Body of pancreas (tissue), 4 donors: Measurements from ENCODE around the gene ECSIT. TPM values are rescaled to one million over a fixed set of nuclear protein-coding genes. Genes with fewer than 3 reads are reported as not detected.
"Not testable (repeated sequence)": the region's sequence is repeated elsewhere in the genome, so short reads cannot be mapped to it uniquely, and the experiment has no call there.

Source experiments
- ATAC-seq: fragments of 150-250 bp; one replicate; pipeline ENCODE4 v1.9.1; 2016
- DNase-seq, 4 donors: peaks; one replicate each; pipeline ENCODE4 v3.0.0-alpha.2; 2019
- H3K27ac ChIP-seq, 4 donors: fragments of 200-600 bp; sonication (generic); 1 replicate in 3 of 4; 2 replicates in 1 of 4; pipeline versions ENCODE4 v1.5.1 to v1.6.1; 2016 to 2019; ENCODE audit warnings: mild to moderate bottlenecking in 1 of 4, mixed read lengths in 1 of 4, moderate library complexity in 1 of 4
- H3K27me3 ChIP-seq, 2 donors: fragments of 200-600 bp; sonication (generic); one replicate each; pipeline ENCODE4 v1.6.0; 2016; ENCODE audit warnings: mild to moderate bottlenecking in 1 of 2
- H3K36me3 ChIP-seq, 2 donors: fragments of 200-600 bp; sonication (generic); replicated peaks in 1 of 2; 2 replicates each; pipeline ENCODE4 v1.5.1; 2016; ENCODE audit warnings: low read depth in 2 of 2; ENCODE audit not compliant: insufficient read depth in 1 of 2
- H3K4me1 ChIP-seq: fragments of 200-600 bp; sonication (generic); one replicate; pipeline ENCODE4 v1.6.0; 2016
- H3K4me3 ChIP-seq, 2 donors: fragments of 200-600 bp; sonication (generic); 1 replicate in 1 of 2; 2 replicates in 1 of 2; pipeline ENCODE4 v1.5.1; 2016 to 2019
- H3K9me3 ChIP-seq, 3 donors: fragments of 200-600 bp; sonication (generic); 1 replicate in 2 of 3; 2 replicates in 1 of 3; pipeline ENCODE4 v1.5.1; 2016
- POLR2A ChIP-seq, 3 donors: fragments of 450-650 bp; IDR thresholded peaks; one replicate each; pipeline ENCODE4 v1.6.1; 2016; ENCODE audit warnings: antibody characterized with exemption in 3 of 3, mild to moderate bottlenecking in 2 of 3
- WGBS, 2 donors: methylation state at CpG; one replicate each; pipeline ENCODE4 v1.1.5; 2017; 5-methylcytosine and 5-hydroxymethylcytosine counted together
- intact Hi-C: fragments of 100-400 bp; cut with DNase I; formaldehyde crosslinking; loops from one replicate; pipeline ENCODE4 v1.15.1; 2023
- total RNA-seq, 2 donors: library from RNA; depleted of rRNA; stranded (reverse); fragments of >200 nt; gene quantifications; one replicate each; pipeline ENCODE4 v1.1.0, GENCODE V29; 2016
- TF ChIP-seq, protein P1 (sequence below), 7 experiments: fragments of 450-650 bp in 4 of 7; fragments of 200-600 bp in 3 of 7; sonication (generic) in 3 of 7; IDR thresholded peaks; one replicate each; pipeline ENCODE4 v1.5.1; 2016 to 2019; ENCODE audit warnings: antibody characterized with exemption in 7 of 7

ECSIT gene
- 10 to 100 TPM; 55.8 to 79.1 TPM for total RNA-seq

GRCh38 chr19:11528551-11529341 lies at the start of gene ECSIT:
TSS of gene ECSIT (minus strand) at chr19:11529134. CDS start at chr19:11519170, 9,964 bp downstream.
- Histone ChIP-seq H3K4me1 (peaks cover 21% of the 10 kb centered on the region), H3K27ac (peak within 1 kb of the TSS; percentile 81 to 95 (median 88)), H3K4me3 (peak within 1 kb of the TSS; percentile 39 to 79), H3K36me3 (no peaks in the 10 kb centered on the region), H3K27me3 (no peaks in the 10 kb centered on the region), H3K9me3 (no peaks in the 10 kb centered on the region)
- WGBS, 2 donors, result 0 to 1% methylated on average over 14 to 47 of the region's 47 CpGs
- TF ChIP-seq POLR2A (IDR thresholded peaks at IDR 0.05), result peak; percentile 48 to 76 (median 65)
- TF ChIP-seq, protein P1, sequence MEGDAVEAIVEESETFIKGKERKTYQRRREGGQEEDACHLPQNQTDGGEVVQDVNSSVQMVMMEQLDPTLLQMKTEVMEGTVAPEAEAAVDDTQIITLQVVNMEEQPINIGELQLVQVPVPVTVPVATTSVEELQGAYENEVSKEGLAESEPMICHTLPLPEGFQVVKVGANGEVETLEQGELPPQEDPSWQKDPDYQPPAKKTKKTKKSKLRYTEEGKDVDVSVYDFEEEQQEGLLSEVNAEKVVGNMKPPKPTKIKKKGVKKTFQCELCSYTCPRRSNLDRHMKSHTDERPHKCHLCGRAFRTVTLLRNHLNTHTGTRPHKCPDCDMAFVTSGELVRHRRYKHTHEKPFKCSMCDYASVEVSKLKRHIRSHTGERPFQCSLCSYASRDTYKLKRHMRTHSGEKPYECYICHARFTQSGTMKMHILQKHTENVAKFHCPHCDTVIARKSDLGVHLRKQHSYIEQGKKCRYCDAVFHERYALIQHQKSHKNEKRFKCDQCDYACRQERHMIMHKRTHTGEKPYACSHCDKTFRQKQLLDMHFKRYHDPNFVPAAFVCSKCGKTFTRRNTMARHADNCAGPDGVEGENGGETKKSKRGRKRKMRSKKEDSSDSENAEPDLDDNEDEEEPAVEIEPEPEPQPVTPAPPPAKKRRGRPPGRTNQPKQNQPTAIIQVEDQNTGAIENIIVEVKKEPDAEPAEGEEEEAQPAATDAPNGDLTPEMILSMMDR (IDR thresholded peaks at IDR 0.05), result no peak
- peak; percentile 100 for ATAC-seq
- intact Hi-C loops, result no loop called here
- peak; percentile 99 for DNase-seq

- peaks cover 31% of the 10 kb centered on the region for H3K4me1 ChIP-seq
Measured at GRCh38 chr19:11577451-11578257, 48.7 kb upstream of the ECSIT start, which contains the start of gene ACP5. TSS of gene ACP5 (minus strand) at chr19:11577645. CDS start at chr19:11577317, 328 bp downstream.

GRCh38 chr19:11576227-11576626 lies 47.3 kb upstream of the ECSIT start:
- intact Hi-C loops, result no loop called here
- 78 to 88% methylated on average over 2 to 8 of the region's 15 CpGs for WGBS, 2 donors

More at GRCh38 chr19:11577451-11578257, 48.7 kb upstream of the ECSIT start, which contains the start of gene ACP5:
- no peak for TF ChIP-seq POLR2A (IDR thresholded peaks at IDR 0.05)
- TF ChIP-seq, protein P1 (IDR thresholded peaks at IDR 0.05), result no peak
- ATAC-seq, result no peak
- Histone ChIP-seq H3K36me3 (no peaks in the 10 kb centered on the region), H3K27me3 (no peaks in the 10 kb centered on the region), H3K9me3 (no peaks in the 10 kb centered on the region), H3K27ac (peak within 1 kb of the TSS in 2 of 4 donors; percentile 48 to 55), H3K4me3 (no peak within 1 kb of the TSS)
- intact Hi-C loops, result no loop called here
- no peak for DNase-seq
- WGBS, 2 donors, result 69 to 79% methylated on average over 6 to 15 of the region's 18 CpGs

GRCh38 chr19:11574689-11575088 lies 45.8 kb upstream of the ECSIT start:
- ATAC-seq, result no peak
- Histone ChIP-seq H3K4me3 (no peak overlapping the region), H3K27me3 (no peaks in the 10 kb centered on the region), H3K9me3 (no peaks in the 10 kb centered on the region), H3K4me1 (peaks cover 12% of the 10 kb centered on the region), H3K27ac (no peak overlapping the region), H3K36me3 (no peaks in the 10 kb centered on the region)
- intact Hi-C loops, result no loop called here
- DNase-seq, result no peak
- TF ChIP-seq, protein P1 (IDR thresholded peaks at IDR 0.05), result no peak
- no peak for TF ChIP-seq POLR2A (IDR thresholded peaks at IDR 0.05)
- 85% methylated on average over 9 of the region's 9 CpGs; no CpG with 5 or more reads in 1 of the 2 donors for WGBS, 2 donors

More at GRCh38 chr19:11576227-11576626, 47.3 kb upstream of the ECSIT start:
- Histone ChIP-seq H3K27me3 (no peaks in the 10 kb centered on the region), H3K4me1 (peaks cover 19% of the 10 kb centered on the region), H3K4me3 (no peak overlapping the region), H3K27ac (no peak overlapping the region), H3K9me3 (no peaks in the 10 kb centered on the region), H3K36me3 (no peaks in the 10 kb centered on the region)
- no peak for TF ChIP-seq POLR2A (IDR thresholded peaks at IDR 0.05)
- TF ChIP-seq, protein P1 (IDR thresholded peaks at IDR 0.05), result no peak
- DNase-seq (no peak), ATAC-seq (no peak)

GRCh38 chr19:11573763-11574162 lies 44.8 kb upstream of the ECSIT start:
- ATAC-seq, H3K27me3 ChIP-seq, H3K4me3 ChIP-seq, H3K9me3 ChIP-seq, intact Hi-C loops, H3K36me3 ChIP-seq, H3K27ac ChIP-seq, DNase-seq, H3K4me1 ChIP-seq: not testable (repeated sequence)
- 77 to 91% methylated on average over 4 of the region's 4 CpGs for WGBS, 2 donors

DNA sequence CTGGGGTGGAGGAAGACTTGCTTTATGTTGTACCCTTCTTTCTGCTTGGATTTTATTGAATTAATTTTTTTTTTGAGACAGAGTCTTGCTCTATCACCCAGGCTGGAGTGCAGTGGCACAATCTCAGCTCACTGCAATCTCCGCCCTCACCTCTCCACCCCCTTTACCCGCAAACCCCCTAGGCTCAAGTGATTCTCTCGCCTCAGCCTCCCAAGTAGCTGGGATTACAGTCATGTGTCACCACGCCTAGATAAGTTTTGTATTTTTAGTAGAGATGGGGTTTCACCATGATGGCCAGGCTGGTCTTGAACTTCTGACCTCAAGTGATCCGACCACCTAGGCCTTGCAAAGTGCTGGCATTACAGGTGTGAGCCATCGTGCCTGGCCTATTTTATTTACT lies 44.4 kb upstream of the ECSIT start:
- H3K4me3 ChIP-seq, H3K9me3 ChIP-seq, H3K36me3 ChIP-seq, ATAC-seq, H3K27ac ChIP-seq, intact Hi-C loops, H3K27me3 ChIP-seq, DNase-seq, H3K4me1 ChIP-seq: not testable (repeated sequence)
- WGBS, 2 donors, result 80 to 86% methylated on average over 6 of the region's 6 CpGs
